ENCODE data around the gene ZNF32. TPM values are rescaled to one million over a fixed set of nuclear protein-coding genes. Genes with fewer than 3 reads are reported as not detected.
"Not testable (repeated sequence)": the region's sequence is repeated elsewhere in the genome, so short reads cannot be mapped to it uniquely, and the experiment has no call there.

Gene ZNF32
- total RNA-seq, 4 donors from 2014 or later: 54.8 to 77.7 (median 57.4) TPM

- H3K4me1 ChIP-seq: peaks cover 3 to 13% (median 12%) of the 10 kb centered on the region in 4 donors
- peaks cover 10 to 34% (median 12%) of the 10 kb centered on the region in 4 donors for H3K36me3 ChIP-seq
- peak overlapping the region; percentile 81 to 91 (median 90) for H3K4me3 ChIP-seq
- peak; percentile 64 for DNase-seq (ENCODE audit: extremely low spot score)
- no peaks in the 10 kb centered on the region for H3K9me3 ChIP-seq
- no peak for TF ChIP-seq POLR2A (IDR thresholded peaks at IDR 0.05; ENCODE audit: low read depth)
- TF ChIP-seq CTCF (IDR thresholded peaks at IDR 0.05): no peak
- TF ChIP-seq EP300 (IDR thresholded peaks at IDR 0.05): no peak
- TF ChIP-seq POLR2AphosphoS5 (IDR thresholded peaks at IDR 0.05): no peak
- H3K27me3 ChIP-seq: no peaks in the 10 kb centered on the region
- intact Hi-C loops (cut with DNase I): no loop called here
- WGBS: 95% methylated on average over 7 of the region's 10 CpGs
- H3K27ac ChIP-seq (replicated peaks in 1 of 4): peak overlapping the region in 1 of 4 donors; percentile 82
Measured at GRCh38 chr10:43607199-43607573, 41.5 kb downstream of the ZNF32 start.

GRCh38 chr10:43606323-43607198 is 42.1 kb downstream of the ZNF32 start, which contains the start of gene ZNF485:
Gene ZNF485, plus strand, starts transcription at chr10:43606438. Its CDS starts 613 bp downstream, at chr10:43607051.
- no peaks in the 10 kb centered on the region for H3K9me3 ChIP-seq
- intact Hi-C loops (cut with DNase I): no loop called here
- peak; percentile 62 to 75 for TF ChIP-seq POLR2AphosphoS5 (IDR thresholded peaks at IDR 0.05)
- no peak for TF ChIP-seq POLR2A (IDR thresholded peaks at IDR 0.05; ENCODE audit: low read depth)
- no peak for TF ChIP-seq EP300 (IDR thresholded peaks at IDR 0.05)
- TF ChIP-seq CTCF (IDR thresholded peaks at IDR 0.05): peak in 1 of 3 experiments; percentile 32
- WGBS: 3% methylated on average over 5 of the region's 58 CpGs
- peaks cover 3 to 13% (median 12%) of the 10 kb centered on the region in 4 donors for H3K4me1 ChIP-seq
- no peaks in the 10 kb centered on the region for H3K27me3 ChIP-seq
- H3K27ac ChIP-seq (replicated peaks in 1 of 4): peak within 1 kb of the TSS; percentile 64 to 82 (median 70)
- peaks cover 10 to 33% (median 12%) of the 10 kb centered on the region in 4 donors for H3K36me3 ChIP-seq
- H3K4me3 ChIP-seq: peak within 1 kb of the TSS; percentile 81 to 91 (median 90)
- DNase-seq (ENCODE audit: extremely low spot score): peak; percentile 92

- H3K27ac ChIP-seq (replicated peaks in 1 of 4): peak overlapping the region; percentile 64 to 82 (median 70)
- no peaks in the 10 kb centered on the region for H3K27me3 ChIP-seq
- peaks cover 6 to 27% (median 10%) of the 10 kb centered on the region in 4 donors for H3K36me3 ChIP-seq
- H3K4me3 ChIP-seq: peak overlapping the region; percentile 81 to 91 (median 90)
- 50% methylated on average over 12 of the region's 12 CpGs for WGBS
- no peak for TF ChIP-seq EP300 (IDR thresholded peaks at IDR 0.05)
- TF ChIP-seq POLR2A (IDR thresholded peaks at IDR 0.05; ENCODE audit: low read depth): no peak
- TF ChIP-seq CTCF (IDR thresholded peaks at IDR 0.05): no peak
- TF ChIP-seq POLR2AphosphoS5 (IDR thresholded peaks at IDR 0.05): no peak
- DNase-seq (ENCODE audit: extremely low spot score): peak; percentile 14
- H3K9me3 ChIP-seq: no peaks in the 10 kb centered on the region
- peaks cover 3 to 13% (median 12%) of the 10 kb centered on the region in 4 donors for H3K4me1 ChIP-seq
- intact Hi-C loops (cut with DNase I): no loop called here
Measured at GRCh38 chr10:43605850-43606322, 42.8 kb downstream of the ZNF32 start.

GRCh38 chr10:43601576-43601975 is 47.1 kb downstream of the ZNF32 start:
- H3K27me3 ChIP-seq; H3K27ac ChIP-seq (replicated peaks in 1 of 4); H3K4me3 ChIP-seq; intact Hi-C loops (cut with DNase I); H3K9me3 ChIP-seq; H3K36me3 ChIP-seq; DNase-seq (ENCODE audit: extremely low spot score); H3K4me1 ChIP-seq: not testable (repeated sequence)
- WGBS: 92% methylated on average over 6 of the region's 6 CpGs

- 79% methylated on average over 2 of the region's 2 CpGs for WGBS
- Histone ChIP-seq H3K27ac (replicated peaks in 1 of 4) (no peak overlapping the region), H3K4me3 (no peak overlapping the region), H3K27me3 (no peaks in the 10 kb centered on the region), H3K36me3 (no peaks in the 10 kb centered on the region), H3K9me3 (no peaks in the 10 kb centered on the region), H3K4me1 (peaks cover 0 to 10% (median 9%) of the 10 kb centered on the region in 4 donors)
- intact Hi-C loops (cut with DNase I): no loop called here
- peak; percentile 60 for DNase-seq (ENCODE audit: extremely low spot score)
- TF ChIP-seq POLR2A (IDR thresholded peaks at IDR 0.05; ENCODE audit: low read depth): no peak
- TF ChIP-seq CTCF (IDR thresholded peaks at IDR 0.05): no peak
- TF ChIP-seq EP300 (IDR thresholded peaks at IDR 0.05): no peak
- TF ChIP-seq POLR2AphosphoS5 (IDR thresholded peaks at IDR 0.05): no peak
Measured at GRCh38 chr10:43599333-43599732, 49.3 kb downstream of the ZNF32 start.
